Mucosa of stomach (tissue), 1 donor: ENCODE results near the gene RASL11B.
"Not testable (repeated sequence)": the region's sequence is repeated elsewhere in the genome, so short reads cannot be mapped to it uniquely, and the experiment has no call there.

Experiments used
- H3K27me3 ChIP-seq: one replicate; pipeline ENCODE4 v1.7.0; 2013; ENCODE audit warnings: mild to moderate bottlenecking, low read length; ENCODE audit not compliant: control insufficient read depth, insufficient read depth
- H3K36me3 ChIP-seq: one replicate; pipeline ENCODE4 v1.7.0; 2013; ENCODE audit warnings: low read length; ENCODE audit not compliant: control insufficient read depth, insufficient read depth
- H3K4me1 ChIP-seq: one replicate; pipeline ENCODE4 v1.7.0; 2013; ENCODE audit warnings: mild to moderate bottlenecking, low read length; ENCODE audit not compliant: control insufficient read depth, insufficient read depth
- H3K4me3 ChIP-seq: one replicate; pipeline ENCODE4 v1.7.0; 2013; ENCODE audit warnings: low read length
- H3K9ac ChIP-seq: one replicate; pipeline ENCODE4 v1.7.0; 2013; ENCODE audit warnings: mild to moderate bottlenecking, low read length, moderate library complexity
- H3K9me3 ChIP-seq: one replicate; pipeline ENCODE4 v1.7.0; 2013; ENCODE audit warnings: mild to moderate bottlenecking, low read length, moderate library complexity; ENCODE audit not compliant: control insufficient read depth
- donor health status: Pancreatic carcinoma.

Gene RASL11B, protein sequence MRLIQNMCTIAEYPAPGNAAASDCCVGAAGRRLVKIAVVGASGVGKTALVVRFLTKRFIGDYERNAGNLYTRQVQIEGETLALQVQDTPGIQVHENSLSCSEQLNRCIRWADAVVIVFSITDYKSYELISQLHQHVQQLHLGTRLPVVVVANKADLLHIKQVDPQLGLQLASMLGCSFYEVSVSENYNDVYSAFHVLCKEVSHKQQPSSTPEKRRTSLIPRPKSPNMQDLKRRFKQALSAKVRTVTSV

DNA sequence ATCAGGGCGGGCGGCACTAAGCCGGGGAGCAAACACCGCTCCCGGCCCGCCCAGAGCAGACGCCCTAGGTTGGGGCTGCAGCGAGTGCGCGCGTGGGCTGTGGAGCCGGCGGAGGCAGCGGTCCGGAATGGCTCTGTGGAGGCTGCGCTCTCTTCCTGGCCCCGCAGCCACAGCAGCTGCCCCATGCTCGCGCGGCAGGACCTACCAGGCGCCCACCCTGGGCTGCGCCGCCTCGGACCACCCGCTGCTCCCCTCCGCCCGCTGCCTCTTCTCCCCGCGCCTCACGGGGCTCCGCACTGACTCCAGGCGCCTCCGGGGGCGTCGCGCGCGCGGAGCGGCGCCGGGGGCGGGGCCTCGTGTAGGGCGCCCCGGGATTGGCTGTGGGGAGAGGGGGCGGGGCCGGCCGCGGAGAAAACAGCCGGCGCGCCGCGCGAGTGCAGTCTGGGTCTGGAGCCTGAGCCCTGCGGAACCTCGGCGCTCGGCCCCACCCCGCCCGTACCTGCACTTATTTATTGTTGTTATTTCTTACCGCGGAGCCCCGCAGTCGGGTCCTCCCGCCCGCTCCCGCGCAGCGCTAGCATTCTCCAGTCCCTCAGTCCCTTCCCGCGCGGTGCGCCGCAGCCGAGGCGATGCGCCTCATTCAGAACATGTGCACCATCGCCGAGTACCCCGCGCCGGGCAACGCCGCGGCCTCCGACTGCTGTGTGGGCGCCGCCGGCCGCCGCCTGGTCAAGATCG lies at the start of gene RASL11B:
RASL11B (plus strand) TSS at position 439 of the 738 bp plus-strand sequence; CDS start at position 630, 191 bp downstream.
- H3K4me1 ChIP-seq = peaks cover 24% of the 10 kb centered on the region
- no peaks in the 10 kb centered on the region for H3K9me3 ChIP-seq
- H3K27me3 ChIP-seq = no peaks in the 10 kb centered on the region
- H3K4me3 ChIP-seq = peak within 1 kb of the TSS; percentile 23
- H3K9ac ChIP-seq = peak within 1 kb of the TSS; percentile 36
- H3K36me3 ChIP-seq = no peaks in the 10 kb centered on the region

DNA sequence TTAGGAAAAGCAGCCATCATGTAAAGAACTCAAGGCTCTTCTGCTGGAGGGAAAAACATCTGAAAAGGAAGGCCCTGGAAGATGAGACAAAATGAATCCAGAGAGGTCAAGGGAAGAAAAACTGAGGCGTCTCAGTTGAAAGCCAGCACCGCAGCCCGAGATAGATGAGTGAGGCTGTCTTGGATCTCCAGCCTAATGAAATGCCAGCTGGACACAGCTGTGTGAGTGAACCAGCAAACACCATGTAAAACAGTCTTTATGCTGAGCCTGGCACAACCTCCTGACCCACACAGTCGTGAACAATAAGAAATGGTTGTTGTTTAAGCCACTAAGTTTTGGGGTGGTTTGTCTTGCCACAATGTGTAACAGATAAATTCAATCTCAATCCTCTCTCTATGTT lies 48.6 kb upstream of the RASL11B start:
- Histone ChIP-seq H3K9me3 (no peaks in the 10 kb centered on the region), H3K4me3 (no peak overlapping the region), H3K9ac (no peak overlapping the region), H3K4me1 (peaks cover 10% of the 10 kb centered on the region), H3K27me3 (no peaks in the 10 kb centered on the region), H3K36me3 (no peaks in the 10 kb centered on the region)

- Histone ChIP-seq H3K9me3 (no peaks in the 10 kb centered on the region), H3K36me3 (no peaks in the 10 kb centered on the region), H3K4me1 (peaks cover 13% of the 10 kb centered on the region), H3K9ac (no peak overlapping the region), H3K4me3 (no peak overlapping the region), H3K27me3 (no peaks in the 10 kb centered on the region)
These were observed 39.5 kb upstream of the RASL11B start for GRCh38 chr4:52822583-52822971.

DNA sequence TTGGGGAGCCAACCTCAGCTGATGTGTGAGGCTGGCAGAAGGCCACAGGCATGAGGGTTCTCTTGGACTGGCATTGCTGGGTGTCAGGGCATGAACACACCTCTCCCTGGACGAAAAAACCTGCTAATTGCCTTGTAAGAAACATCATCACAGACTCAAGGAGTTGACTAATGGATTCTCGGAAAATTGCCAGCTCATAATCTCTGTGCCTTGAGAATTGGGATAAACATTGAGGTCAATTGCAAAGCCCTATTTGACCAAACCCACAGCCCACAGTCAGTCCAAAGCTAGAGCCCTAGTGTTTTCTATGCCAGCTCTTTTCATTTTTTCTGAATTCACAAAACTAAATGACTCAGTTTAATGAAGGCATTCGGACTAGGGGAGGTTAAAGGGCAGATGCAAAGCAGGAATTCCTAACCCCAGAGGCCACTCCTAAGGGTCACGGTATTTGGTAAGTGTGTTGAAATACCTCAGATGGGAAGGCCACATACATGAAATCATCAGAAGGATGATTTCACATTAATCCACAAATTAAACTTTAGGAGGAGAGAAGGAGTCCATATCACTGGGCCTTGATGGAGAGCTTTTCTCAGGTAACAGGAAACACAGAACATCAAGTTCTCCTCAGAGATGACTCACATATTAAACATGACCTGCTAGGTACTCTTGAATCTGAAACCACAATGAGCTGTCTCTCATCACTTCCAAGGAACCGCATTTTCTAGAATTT lies 39.0 kb upstream of the RASL11B start:
- peaks cover 13% of the 10 kb centered on the region for H3K4me1 ChIP-seq

DNA sequence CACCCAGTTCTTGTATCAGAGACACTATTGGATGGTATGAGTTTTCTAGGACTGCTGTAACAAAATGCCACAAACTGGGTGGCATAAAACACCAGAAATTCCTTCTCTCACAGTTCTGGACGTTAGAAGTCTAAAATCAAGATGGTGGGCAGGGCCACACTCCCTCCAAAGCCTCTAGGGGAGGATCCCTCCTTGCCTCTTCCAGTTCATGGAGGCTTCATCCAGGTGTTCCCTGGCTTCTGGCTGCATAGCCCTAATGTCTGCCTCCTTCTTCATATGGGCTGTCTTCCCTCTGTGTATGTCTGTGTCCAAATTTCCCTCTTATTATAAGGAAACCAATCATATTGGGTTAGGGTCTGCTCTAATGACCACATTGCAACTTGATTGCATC lies 38.4 kb upstream of the RASL11B start:
- no peaks in the 10 kb centered on the region for H3K36me3 ChIP-seq
- H3K4me1 ChIP-seq = peaks cover 13% of the 10 kb centered on the region
- no peak overlapping the region for H3K9ac ChIP-seq
- no peaks in the 10 kb centered on the region for H3K27me3 ChIP-seq
- no peak overlapping the region for H3K4me3 ChIP-seq
- H3K9me3 ChIP-seq = no peaks in the 10 kb centered on the region

More for the DNA sequence above, 39.0 kb upstream of the RASL11B start:
- H3K9me3 ChIP-seq = no peaks in the 10 kb centered on the region
- no peaks in the 10 kb centered on the region for H3K27me3 ChIP-seq
- no peak overlapping the region for H3K9ac ChIP-seq
- H3K36me3 ChIP-seq = no peaks in the 10 kb centered on the region
- no peak overlapping the region for H3K4me3 ChIP-seq

GRCh38 chr4:52824270-52824602 lies 37.9 kb upstream of the RASL11B start:
- Histone ChIP-seq H3K4me3 (no peak overlapping the region), H3K9ac (no peak overlapping the region)

DNA sequence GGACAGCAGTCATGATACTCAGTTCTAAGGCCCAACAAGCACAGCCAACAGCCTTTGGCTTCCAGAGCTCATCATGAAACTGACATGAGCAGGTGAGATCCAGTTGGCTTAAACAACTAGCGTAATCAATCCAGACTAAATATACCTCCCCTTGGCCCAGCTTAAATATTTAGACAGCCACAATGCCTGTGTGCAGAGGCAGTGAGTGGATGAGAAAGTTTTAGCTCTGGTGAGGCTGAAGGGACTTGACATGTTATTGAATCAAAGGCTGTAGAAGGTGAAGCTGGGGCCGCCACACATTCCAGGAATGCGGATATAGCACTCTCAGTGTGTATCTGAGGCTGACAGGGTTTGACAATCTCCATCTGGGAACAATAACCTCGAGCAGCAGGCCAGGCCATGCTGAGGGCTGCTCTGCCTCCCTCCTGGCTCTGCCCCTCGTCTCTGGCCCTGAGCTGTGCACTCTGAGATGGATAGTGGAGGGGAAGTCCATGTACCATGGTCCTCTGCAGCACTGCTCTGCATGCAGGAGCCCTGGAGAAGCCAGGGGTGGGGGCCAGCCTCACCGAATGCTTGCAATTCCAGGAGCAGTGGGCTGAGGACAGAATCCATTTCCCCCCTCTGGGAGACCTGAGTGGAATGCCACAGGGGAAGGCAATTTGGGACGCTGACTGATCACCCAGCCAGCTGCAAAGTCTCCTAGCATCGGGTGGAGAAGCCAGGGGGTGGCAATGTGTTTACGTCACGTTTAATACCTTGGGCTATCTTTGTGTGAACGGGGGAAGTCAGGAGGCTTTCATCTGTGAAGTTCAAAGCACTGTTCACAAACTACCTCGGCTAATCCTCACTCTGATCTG lies 37.3 kb upstream of the RASL11B start:
- Histone ChIP-seq H3K36me3 (no peaks in the 10 kb centered on the region), H3K27me3 (no peaks in the 10 kb centered on the region), H3K9ac (no peak overlapping the region), H3K9me3 (no peaks in the 10 kb centered on the region), H3K4me1 (peaks cover 13% of the 10 kb centered on the region), H3K4me3 (no peak overlapping the region)

More at GRCh38 chr4:52824270-52824602, 37.9 kb upstream of the RASL11B start:
- Histone ChIP-seq H3K36me3 (no peaks in the 10 kb centered on the region), H3K4me1 (peaks cover 13% of the 10 kb centered on the region), H3K9me3 (no peaks in the 10 kb centered on the region), H3K27me3 (no peaks in the 10 kb centered on the region)

- no peaks in the 10 kb centered on the region for H3K27me3 ChIP-seq
- H3K9me3 ChIP-seq = no peaks in the 10 kb centered on the region
- no peaks in the 10 kb centered on the region for H3K36me3 ChIP-seq
- no peak overlapping the region for H3K9ac ChIP-seq
- peaks cover 13% of the 10 kb centered on the region for H3K4me1 ChIP-seq
- H3K4me3 ChIP-seq = no peak overlapping the region
These were observed 36.5 kb upstream of the RASL11B start for GRCh38 chr4:52825460-52826090.

DNA sequence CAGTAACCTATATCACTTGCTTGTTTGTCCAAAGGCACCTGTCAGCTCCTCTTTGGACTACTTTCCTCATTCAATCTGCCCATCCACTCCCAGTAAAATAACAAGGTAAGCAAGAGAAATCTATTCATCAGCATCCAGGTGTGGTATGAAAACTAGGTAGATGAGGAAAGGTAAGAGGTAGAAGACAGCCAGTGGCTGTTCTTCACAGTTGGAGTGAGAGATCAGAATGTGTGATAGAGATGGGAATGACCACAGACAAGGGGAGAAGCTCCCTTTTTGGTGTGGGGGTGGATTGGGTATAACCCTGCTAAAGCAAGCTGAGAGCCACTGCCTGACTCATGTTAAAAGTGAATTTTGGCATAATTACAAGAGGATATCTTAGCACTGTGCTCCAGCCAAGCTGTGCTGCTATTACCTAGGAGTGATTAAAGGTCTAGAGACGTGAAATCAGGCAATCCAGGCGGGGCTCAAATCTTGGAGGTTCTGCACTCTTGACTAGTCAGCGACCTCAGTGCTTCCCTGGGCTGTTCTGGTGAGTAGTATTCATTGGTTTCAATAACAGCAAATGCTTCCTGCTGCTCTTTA lies 28.1 kb upstream of the RASL11B start:
- no peaks in the 10 kb centered on the region for H3K4me1 ChIP-seq
- H3K9ac ChIP-seq = no peak overlapping the region
- no peaks in the 10 kb centered on the region for H3K9me3 ChIP-seq
- no peak overlapping the region for H3K4me3 ChIP-seq
- H3K36me3 ChIP-seq = no peaks in the 10 kb centered on the region
- no peaks in the 10 kb centered on the region for H3K27me3 ChIP-seq

DNA sequence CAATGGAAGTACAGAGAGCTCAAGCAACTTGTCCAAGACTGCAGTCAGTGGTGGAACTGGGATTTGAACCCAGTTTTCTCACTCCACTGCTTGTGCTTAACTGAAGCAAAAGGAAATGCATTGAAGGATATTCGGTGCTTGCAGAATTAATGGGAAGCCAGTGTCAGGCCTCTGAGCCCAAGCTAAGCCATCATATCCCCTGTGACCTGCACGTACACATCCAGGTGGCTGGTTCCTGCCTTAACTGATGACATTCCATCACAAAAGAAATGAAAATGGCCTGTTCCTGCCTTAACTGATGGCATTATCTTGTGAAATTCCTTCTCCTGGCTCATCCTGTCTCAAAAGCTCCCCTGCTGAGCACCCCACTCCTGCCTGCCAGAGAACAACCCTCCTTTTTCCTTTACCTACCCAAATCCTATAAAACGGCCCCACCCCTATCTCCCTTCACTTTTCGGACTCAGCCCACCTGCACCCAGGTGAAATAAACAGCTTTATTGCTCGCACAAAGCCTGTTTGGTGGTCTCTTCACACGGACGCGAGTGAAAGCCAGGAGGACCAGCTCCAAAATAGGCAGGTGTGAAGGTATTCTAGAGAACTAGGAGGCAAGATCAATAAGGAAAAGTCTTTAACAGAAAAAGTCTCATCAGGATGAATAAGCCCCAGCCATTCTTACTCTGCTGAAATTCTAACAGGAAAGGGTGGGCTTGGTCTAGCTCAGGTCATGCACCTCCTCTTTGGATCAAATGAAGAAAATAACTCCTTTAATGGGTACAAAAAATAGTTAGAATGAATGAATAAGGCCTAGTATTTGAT lies 27.3 kb upstream of the RASL11B start:
- H3K27me3 ChIP-seq, H3K4me1 ChIP-seq, H3K36me3 ChIP-seq, H3K4me3 ChIP-seq, H3K9ac ChIP-seq, H3K9me3 ChIP-seq: not testable (repeated sequence)
